ENCODE data around the gene AMN1. TPM values are rescaled to one million over a fixed set of nuclear protein-coding genes. Genes with fewer than 3 reads are reported as not detected.

Gene AMN1
- 9.0 TPM for polyA plus RNA-seq (2012; ENCODE audit: insufficient read depth, insufficient read length, low read depth)

DNA sequence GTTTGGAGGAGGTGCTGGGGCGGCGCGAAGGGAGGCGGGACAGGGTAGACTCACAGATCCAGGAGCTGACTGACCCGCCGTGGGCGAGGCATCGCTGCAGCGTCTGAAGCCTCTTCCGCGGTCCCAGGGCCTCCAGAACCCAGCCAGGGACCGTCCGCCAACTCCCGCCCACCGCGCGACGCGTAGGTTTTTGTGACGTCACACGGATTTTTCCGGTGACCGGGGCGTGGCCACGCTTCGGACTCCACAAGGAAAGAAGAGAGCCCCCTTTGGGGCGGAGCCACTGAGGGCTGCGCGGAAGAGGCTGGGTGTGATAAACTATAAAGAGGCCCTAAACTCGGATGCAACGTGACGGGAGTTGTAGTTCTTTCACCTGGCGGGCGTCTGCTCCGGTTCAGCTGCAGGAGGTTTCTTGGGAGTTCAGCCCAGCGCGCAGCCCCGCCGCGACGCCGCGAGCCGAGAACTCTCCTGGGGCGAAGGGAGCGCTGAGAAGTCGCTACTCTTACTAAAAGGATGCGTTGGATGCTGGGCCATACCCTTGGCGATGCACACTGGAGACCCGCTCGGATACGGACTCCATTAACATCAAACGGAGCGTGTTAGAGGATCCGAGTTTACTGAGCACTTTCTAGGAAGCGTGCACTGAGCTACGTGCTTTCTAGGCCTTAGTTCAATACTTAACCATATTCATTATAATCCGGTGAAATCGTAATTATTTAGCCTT, at the start of gene AMN1:
Gene AMN1 (minus strand): TSS at position 105 of the 724 bp plus-strand sequence. CDS start 13 bp downstream, at position 92.
- Histone ChIP-seq H3K27me3 (no peaks in the 10 kb centered on the region), H3K4me1 (no peaks in the 10 kb centered on the region), H3K36me3 (no peaks in the 10 kb centered on the region), H3K9me3 (no peaks in the 10 kb centered on the region), H3K4me3 (ENCODE audit: low read depth, low read length) (peak within 1 kb of the TSS; percentile 85)
- peak; percentile 99 for DNase-seq
- TF ChIP-seq CTCF (IDR thresholded peaks at IDR 0.05; ENCODE audit: low read depth, low read length), result no peak

DNA sequence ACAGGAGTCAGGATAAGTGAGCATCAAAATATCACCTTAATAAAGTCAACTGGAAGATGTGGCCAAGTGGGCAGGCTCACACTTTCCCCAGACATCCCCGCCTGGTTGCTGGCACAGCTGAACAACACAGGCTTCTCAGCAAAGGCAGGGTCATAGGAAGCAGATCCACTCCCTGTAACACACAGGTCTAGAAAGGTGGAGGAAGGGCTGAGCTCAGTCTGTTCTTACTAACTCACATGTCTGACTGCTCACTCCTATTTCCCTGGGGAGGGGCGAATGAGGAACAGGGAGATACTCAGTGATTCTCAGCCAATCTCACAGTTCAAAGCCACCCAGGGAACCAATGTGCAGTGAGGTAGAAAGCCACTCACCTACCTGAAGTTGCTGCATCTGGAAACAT, 45.0 kb upstream of the AMN1 start:
- H3K4me1 ChIP-seq, result no peaks in the 10 kb centered on the region

GRCh38 chr12:31773223-31773750, 44.5 kb upstream of the AMN1 start:
- H3K27me3 ChIP-seq, result no peaks in the 10 kb centered on the region
- no peak overlapping the region for H3K4me3 ChIP-seq (ENCODE audit: low read depth, low read length)
- no peak for DNase-seq
- TF ChIP-seq CTCF (IDR thresholded peaks at IDR 0.05; ENCODE audit: low read depth, low read length), result no peak
- no peaks in the 10 kb centered on the region for H3K4me1 ChIP-seq
- no peaks in the 10 kb centered on the region for H3K36me3 ChIP-seq
- no peaks in the 10 kb centered on the region for H3K9me3 ChIP-seq

More for the DNA sequence above, 45.0 kb upstream of the AMN1 start:
- no peaks in the 10 kb centered on the region for H3K36me3 ChIP-seq
- DNase-seq, result no peak
- no peaks in the 10 kb centered on the region for H3K27me3 ChIP-seq
- no peak for TF ChIP-seq CTCF (IDR thresholded peaks at IDR 0.05; ENCODE audit: low read depth, low read length)
- no peak overlapping the region for H3K4me3 ChIP-seq (ENCODE audit: low read depth, low read length)
- no peaks in the 10 kb centered on the region for H3K9me3 ChIP-seq

DNA sequence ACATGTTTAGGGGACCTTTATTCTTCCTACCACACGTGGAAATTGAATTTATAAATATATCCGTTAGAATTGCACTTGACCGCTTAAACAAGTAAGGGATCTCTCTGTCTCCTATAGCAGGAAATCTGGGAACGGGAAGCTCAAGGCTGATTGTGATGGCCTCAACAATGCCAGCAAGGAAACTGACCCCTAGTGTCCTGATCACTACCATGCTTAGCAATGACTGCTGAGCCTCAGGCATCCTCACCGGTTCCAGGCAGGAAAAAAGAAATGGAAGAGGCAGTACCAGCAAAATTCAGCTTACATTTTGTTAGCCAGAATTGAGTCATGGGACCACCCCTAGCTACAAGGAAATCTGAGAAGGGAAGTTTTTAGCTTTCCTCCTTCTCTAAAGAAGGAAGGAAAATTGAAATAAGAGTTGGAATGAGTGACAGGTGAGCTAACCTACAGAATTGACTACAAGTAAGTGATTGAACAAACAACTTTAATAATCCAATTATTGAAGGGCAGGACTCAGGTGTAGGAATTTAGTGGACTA, 43.9 kb upstream of the AMN1 start:
- DNase-seq, result no peak
- no peaks in the 10 kb centered on the region for H3K9me3 ChIP-seq
- no peaks in the 10 kb centered on the region for H3K4me1 ChIP-seq
- H3K36me3 ChIP-seq, result no peaks in the 10 kb centered on the region
- TF ChIP-seq CTCF (IDR thresholded peaks at IDR 0.05; ENCODE audit: low read depth, low read length), result no peak
- no peaks in the 10 kb centered on the region for H3K27me3 ChIP-seq
- H3K4me3 ChIP-seq (ENCODE audit: low read depth, low read length), result no peak overlapping the region

DNA sequence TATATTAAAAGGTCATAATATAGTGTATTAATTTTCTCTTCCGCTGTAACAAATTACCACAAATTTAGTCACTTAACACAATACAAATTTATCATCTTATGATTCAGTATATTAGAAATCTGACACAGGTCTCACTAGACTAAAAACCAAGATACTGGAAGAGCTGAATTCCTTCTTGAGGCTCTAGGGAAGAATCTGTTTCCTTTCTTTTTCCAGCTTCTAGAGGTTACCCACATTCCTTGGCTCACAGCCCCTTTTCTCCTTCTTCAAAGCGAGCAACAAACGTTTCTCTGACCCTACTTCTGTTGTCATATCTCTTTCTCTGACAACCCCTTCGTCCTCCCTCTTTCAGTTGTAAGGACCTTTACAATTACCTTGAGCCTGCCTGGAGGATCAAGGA, 43.4 kb upstream of the AMN1 start:
- no peak overlapping the region for H3K4me3 ChIP-seq (ENCODE audit: low read depth, low read length)
- H3K27me3 ChIP-seq, result no peaks in the 10 kb centered on the region
- no peak for DNase-seq
- no peaks in the 10 kb centered on the region for H3K4me1 ChIP-seq
- TF ChIP-seq CTCF (IDR thresholded peaks at IDR 0.05; ENCODE audit: low read depth, low read length), result no peak
- no peaks in the 10 kb centered on the region for H3K36me3 ChIP-seq
- H3K9me3 ChIP-seq, result no peaks in the 10 kb centered on the region

GRCh38 chr12:31768046-31768445, 39.2 kb upstream of the AMN1 start:
- H3K36me3 ChIP-seq, result no peaks in the 10 kb centered on the region
- TF ChIP-seq CTCF (IDR thresholded peaks at IDR 0.05; ENCODE audit: low read depth, low read length), result no peak
- H3K27me3 ChIP-seq, result 0 out of 2 replicates have a peak, but pooled peaks cover 3% of the 10 kb centered on the region
- DNase-seq, result no peak
- H3K9me3 ChIP-seq, result no peaks in the 10 kb centered on the region
- H3K4me3 ChIP-seq (ENCODE audit: low read depth, low read length), result no peak overlapping the region
- H3K4me1 ChIP-seq, result no peaks in the 10 kb centered on the region
